CD4-positive, alpha-beta T cell treated with Interleukin-12 subunit alpha and Interleukin-12 subunit beta, for 1 hour (primary cell): ENCODE measurements around the gene ZNF385C.

Source experiments
- DNase-seq: peaks from one replicate; pipeline ENCODE4 v3.0.0-alpha.2; 2020

The ZNF385C gene

GRCh38 chr17:42124256-42124655, 26.0 kb upstream of the ZNF385C start:
- no peak for DNase-seq

DNA sequence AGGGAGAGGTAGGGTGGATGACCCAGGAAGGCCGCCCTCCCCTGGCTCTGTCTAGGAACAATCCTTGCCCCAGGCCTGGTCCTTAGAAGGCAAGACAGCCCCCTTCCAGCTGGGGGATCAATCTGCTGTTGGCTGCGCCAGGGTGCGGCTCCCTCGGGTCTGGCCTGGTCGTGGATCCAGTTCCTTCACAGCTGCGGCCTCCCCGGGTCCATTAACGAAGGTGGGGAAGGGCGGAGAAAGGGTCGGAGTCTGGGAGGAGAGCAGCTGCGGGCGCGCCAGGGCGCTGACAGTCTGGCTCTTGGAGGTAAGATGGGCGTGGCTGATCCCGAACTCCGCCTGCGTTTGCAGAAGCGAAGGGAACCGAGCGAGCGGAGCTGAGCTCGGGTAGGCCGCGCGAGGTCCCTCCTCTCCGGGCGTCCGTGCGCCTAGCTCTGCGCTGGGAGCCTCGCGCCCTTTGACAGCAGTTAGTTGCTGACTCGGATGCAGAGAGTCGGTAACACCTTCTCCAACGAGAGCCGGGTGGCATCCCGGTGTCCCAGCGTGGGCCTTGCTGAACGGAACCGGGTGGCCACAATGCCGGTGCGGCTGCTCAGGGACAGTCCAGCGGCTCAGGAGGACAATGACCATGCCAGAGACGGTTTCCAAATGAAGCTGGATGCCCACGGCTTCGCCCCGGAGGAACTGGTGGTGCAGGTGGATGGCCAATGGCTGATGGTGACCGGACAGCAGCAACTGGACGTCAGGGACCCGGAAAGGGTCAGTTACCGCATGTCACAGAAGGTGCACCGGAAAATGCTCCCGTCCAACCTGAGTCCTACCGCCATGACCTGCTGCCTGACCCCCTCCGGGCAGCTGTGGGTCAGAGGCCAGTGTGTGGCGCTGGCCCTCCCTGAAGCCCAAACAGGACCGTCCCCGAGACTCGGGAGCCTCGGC, 24.4 kb upstream of the ZNF385C start, which contains the start of gene HSPB9:
TSS of gene HSPB9 (plus strand) at position 434 of the 933 bp plus-strand sequence. CDS start at position 481, 47 bp downstream.
- DNase-seq: no peak

GRCh38 chr17:42120770-42121769, 22.8 kb upstream of the ZNF385C start, which contains the start of gene KAT2A:
Gene KAT2A, minus strand, starts transcription at chr17:42121367. Its CDS starts 63 bp downstream, at chr17:42121304.
- peak; percentile 79 for DNase-seq

GRCh38 chr17:42120161-42120769, 22.0 kb upstream of the ZNF385C start:
- no peak for DNase-seq

GRCh38 chr17:42119301-42119700, 21.0 kb upstream of the ZNF385C start:
- DNase-seq: no peak

- peak; percentile 46 for DNase-seq
Measured at GRCh38 chr17:42118545-42118944, 20.3 kb upstream of the ZNF385C start.

DNA sequence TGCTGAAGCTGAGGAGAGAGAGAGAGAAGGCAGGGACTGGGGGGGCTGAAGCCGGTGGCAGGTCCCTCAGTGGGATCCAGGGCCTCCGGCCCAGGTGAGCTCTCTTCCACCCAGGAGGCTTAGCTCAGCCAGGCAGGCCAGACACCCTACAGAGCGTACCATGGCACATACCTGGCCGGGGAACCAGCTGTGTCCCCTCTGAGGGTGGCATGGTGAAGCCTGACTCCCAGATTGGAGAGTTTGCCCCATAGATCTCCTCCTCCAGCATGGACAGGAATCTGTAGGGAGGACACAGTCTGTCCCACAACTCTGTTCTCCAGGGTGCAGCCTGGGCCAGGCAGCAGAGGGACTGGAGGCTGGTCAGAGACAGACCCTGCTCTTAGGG, 19.8 kb upstream of the ZNF385C start:
- DNase-seq: no peak

- DNase-seq: no peak
Measured at GRCh38 chr17:42117397-42118125, 19.3 kb upstream of the ZNF385C start.

GRCh38 chr17:42116705-42117396, 18.6 kb upstream of the ZNF385C start:
- DNase-seq: peak; percentile 88

DNA sequence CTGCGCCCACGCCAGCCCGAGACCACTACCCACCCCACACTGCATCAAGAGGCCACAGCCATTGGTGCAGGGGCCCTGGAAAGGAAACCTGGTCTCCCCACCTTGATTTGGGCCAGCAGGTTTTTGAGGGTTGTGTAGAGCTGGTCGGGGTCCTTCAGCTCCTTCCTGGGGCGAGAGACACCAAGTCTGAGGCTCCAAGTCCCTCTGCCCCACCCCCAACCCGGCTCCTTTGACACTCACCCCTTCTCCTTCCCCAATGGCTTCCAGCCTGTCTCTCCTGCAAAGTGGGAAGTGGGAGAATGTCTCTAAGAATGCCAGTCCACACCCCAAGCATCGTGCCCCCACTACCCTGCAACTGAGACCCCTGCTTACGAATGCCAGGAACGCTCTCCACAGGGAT, 15.8 kb upstream of the ZNF385C start:
- no peak for DNase-seq

GRCh38 chr17:42113293-42114069, 15.2 kb upstream of the ZNF385C start:
- DNase-seq: no peak

DNA sequence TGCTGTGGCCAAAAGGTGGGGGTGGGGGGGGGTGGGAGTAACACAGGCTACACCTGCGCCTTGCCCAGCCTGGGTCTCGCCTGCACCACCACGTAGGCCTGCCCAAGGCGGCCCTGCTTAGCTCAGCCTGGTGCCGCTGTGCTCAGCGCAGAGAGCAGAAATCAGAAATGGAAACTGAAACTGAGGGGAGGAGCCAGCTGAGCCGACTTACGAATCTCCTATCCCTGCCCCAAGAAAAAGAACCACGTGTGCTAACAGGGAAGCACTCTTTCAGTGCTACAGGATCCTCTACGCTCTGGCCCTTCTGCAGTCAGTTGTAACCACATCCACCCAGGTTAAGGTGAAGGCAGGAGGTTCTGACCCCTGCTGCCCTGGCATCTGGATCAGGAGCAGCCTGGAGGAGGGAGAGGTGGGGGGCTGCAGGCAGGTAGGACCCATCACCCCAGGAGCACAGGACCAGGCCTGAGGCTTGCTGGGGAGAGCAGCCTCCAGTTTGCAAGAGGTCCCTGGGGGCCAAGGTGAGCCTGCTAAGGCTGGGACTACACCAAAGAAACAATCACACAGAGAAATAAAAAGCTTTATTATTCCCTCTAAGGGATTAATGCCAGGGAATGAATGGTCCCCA, 14.4 kb upstream of the ZNF385C start, which contains the start of gene DHX58:
TSS of gene DHX58 (minus strand) at position 163 of the 625 bp plus-strand sequence. CDS start 822 bp downstream, outside the sequence.
- DNase-seq: peak; percentile 88

DNA sequence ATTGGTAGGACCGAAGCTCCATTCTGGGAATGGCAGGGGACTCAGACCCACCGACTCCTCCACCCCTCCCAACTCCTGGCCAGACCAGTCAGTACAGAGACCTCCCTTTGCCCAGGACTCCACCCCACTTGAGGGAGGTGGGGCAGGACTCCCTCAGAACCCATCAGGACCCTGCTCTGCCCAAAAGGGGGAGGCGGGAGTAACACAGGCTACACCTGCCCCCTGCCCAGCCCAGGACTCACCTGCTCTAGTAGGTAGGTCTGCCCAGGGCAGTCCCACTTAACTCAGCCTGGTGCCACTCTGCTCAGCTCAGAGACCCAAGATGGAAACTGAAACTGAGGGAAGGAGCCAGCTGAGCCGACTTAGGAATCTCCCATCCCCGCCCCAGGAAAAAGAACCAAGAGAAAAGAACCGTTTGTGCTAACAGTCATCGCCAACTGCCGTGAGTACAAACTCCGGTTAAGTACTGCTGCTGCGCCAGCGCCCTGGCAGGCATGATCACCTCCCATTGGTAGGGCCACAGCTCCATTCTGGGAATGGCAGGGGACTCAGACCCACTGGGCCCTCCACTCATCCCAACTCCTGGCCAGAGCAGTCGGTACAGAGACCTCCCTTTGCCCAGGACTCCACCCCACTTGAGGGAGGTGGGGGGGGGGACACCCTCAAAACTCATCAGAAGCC, 13.7 kb upstream of the ZNF385C start:
- peak; percentile 29 for DNase-seq

GRCh38 chr17:42111265-42111636, 13.0 kb upstream of the ZNF385C start:
- DNase-seq: no peak

- DNase-seq: no peak
Measured at GRCh38 chr17:42110301-42111264, 12.3 kb upstream of the ZNF385C start.

DNA sequence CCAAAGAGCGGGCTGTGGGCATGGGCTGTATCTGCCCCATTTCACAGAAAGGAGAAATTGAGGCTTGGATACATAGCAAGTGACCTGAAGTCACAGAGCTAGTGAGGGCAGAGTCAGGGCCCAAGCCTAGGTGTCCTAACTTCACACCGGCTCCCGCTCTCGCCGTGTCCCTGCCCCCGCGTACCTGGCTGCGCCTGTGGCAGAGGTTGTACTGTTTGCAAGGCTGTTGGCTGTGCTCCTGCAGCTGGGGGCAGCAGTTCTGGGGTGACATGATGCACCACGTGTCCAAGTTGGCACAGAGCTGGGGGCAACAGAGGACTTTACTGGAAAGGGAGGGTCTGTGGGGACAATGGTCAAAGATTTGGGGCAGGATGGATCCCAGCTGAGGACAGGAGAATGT, 10.8 kb upstream of the ZNF385C start:
- DNase-seq: no peak

GRCh38 chr17:42107597-42108576, 9.6 kb upstream of the ZNF385C start:
- peak; percentile 91 for DNase-seq
